ENCODE data around the gene GSK3A.

DNA sequence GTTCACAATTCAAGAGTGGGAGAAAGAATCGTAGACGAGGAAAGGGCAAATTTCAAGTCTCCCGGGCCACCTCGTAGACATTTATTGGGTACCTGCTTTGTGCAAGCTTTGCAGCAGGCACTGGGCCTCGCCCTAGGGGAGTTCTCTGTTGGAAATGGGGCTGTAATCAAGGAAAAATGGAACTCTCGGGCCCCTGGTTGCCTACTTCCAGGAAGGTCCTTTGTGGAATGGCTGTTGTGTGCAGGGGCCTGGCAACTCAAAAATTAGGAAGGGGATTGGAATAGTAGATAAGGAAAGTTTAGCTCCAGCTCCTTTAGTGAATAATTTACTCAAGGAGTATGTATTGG is 21.7 kb downstream of the GSK3A start:
- TF ChIP-seq, protein P1, sequence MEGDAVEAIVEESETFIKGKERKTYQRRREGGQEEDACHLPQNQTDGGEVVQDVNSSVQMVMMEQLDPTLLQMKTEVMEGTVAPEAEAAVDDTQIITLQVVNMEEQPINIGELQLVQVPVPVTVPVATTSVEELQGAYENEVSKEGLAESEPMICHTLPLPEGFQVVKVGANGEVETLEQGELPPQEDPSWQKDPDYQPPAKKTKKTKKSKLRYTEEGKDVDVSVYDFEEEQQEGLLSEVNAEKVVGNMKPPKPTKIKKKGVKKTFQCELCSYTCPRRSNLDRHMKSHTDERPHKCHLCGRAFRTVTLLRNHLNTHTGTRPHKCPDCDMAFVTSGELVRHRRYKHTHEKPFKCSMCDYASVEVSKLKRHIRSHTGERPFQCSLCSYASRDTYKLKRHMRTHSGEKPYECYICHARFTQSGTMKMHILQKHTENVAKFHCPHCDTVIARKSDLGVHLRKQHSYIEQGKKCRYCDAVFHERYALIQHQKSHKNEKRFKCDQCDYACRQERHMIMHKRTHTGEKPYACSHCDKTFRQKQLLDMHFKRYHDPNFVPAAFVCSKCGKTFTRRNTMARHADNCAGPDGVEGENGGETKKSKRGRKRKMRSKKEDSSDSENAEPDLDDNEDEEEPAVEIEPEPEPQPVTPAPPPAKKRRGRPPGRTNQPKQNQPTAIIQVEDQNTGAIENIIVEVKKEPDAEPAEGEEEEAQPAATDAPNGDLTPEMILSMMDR (IDR thresholded peaks at IDR 0.05) = no peak
- TF ChIP-seq POLR2AphosphoS5 (IDR thresholded peaks at IDR 0.05; ENCODE audit: low read depth, low read length) = no peak
- TF ChIP-seq REST (IDR thresholded peaks at IDR 0.05; ENCODE audit: insufficient read depth in 1 of 2, low read depth in 2 of 2, low read length in 1 of 2) = no peak

Measured in Panc1 (cell line).